Measurements from ENCODE around the gene AGA.

GRCh38 chr4:177461606-177462005 is 19.4 kb upstream of the AGA start:
- TF ChIP-seq POLR2AphosphoS5 (IDR thresholded peaks at IDR 0.05; ENCODE audit: low read depth, low read length), result no peak
- TF ChIP-seq REST (IDR thresholded peaks at IDR 0.05; ENCODE audit: insufficient read depth in 1 of 2, low read depth in 2 of 2, low read length in 2 of 2), result no peak
- TF ChIP-seq TAF1 (IDR thresholded peaks at IDR 0.05; ENCODE audit: borderline replicate concordance, insufficient read depth, low read length), result no peak
- no peak for TF ChIP-seq SIN3A (IDR thresholded peaks at IDR 0.05; ENCODE audit: borderline replicate concordance, insufficient read depth, low read length)
- TF ChIP-seq FOXP2 (optimal IDR thresholded peaks at IDR 0.05; ENCODE audit: borderline replicate concordance, extremely low read depth, extremely low read length, insufficient read depth), result no peak

Data from PFSK-1 (cell line).